ENCODE data around the gene RAPSN. TPM values are rescaled to one million over a fixed set of nuclear protein-coding genes. Genes with fewer than 3 reads are reported as not detected.

RAPSN gene
- total RNA-seq, 6 donors from 2014 or later = 0.30 to 1.1 (median 1.0) TPM; not detected in 3

- Histone ChIP-seq H3K36me3 (peaks cover 0 to 8% (median 2%) of the 10 kb centered on the region in 4 donors), H3K27ac (no peak overlapping the region), H3K9me3 (no peaks in the 10 kb centered on the region), H3K27me3 (no peaks in the 10 kb centered on the region), H3K4me1 (peaks cover 25 to 45% (median 38%) of the 10 kb centered on the region in 4 donors), H3K4me3 (no peak overlapping the region)
- TF ChIP-seq CTCF (IDR thresholded peaks at IDR 0.05) (no peak), EP300 (IDR thresholded peaks at IDR 0.05) (no peak), POLR2AphosphoS5 (IDR thresholded peaks at IDR 0.05) (no peak), POLR2A (IDR thresholded peaks at IDR 0.05) (no peak)
- DNase-seq = no peak
- ATAC-seq (ENCODE audit: low FRiP score in 2 of 2) = no peak
- WGBS, 2 donors = 73 to 75% methylated on average over 4 of the region's 4 CpGs
Observed at GRCh38 chr11:47495011-47495855, 46.3 kb upstream of the RAPSN start.

- Histone ChIP-seq H3K9me3 (no peaks in the 10 kb centered on the region), H3K4me1 (peaks cover 3 to 30% (median 15%) of the 10 kb centered on the region in 4 donors), H3K36me3 (peaks cover 16 to 35% (median 22%) of the 10 kb centered on the region in 4 donors), H3K4me3 (no peak overlapping the region), H3K27ac (peak overlapping the region; percentile 14 to 70 (median 48)), H3K27me3 (no peaks in the 10 kb centered on the region)
- no peak for ATAC-seq (ENCODE audit: low FRiP score in 2 of 2)
- no peak for TF ChIP-seq POLR2A (IDR thresholded peaks at IDR 0.05)
- TF ChIP-seq EP300 (IDR thresholded peaks at IDR 0.05) = no peak
- TF ChIP-seq POLR2AphosphoS5 (IDR thresholded peaks at IDR 0.05) = no peak
- no peak for TF ChIP-seq CTCF (IDR thresholded peaks at IDR 0.05)
- DNase-seq = no peak
- 70 to 73% methylated on average over 2 of the region's 2 CpGs for WGBS, 2 donors
Observed at GRCh38 chr11:47489395-47489755, 40.4 kb upstream of the RAPSN start.

DNA sequence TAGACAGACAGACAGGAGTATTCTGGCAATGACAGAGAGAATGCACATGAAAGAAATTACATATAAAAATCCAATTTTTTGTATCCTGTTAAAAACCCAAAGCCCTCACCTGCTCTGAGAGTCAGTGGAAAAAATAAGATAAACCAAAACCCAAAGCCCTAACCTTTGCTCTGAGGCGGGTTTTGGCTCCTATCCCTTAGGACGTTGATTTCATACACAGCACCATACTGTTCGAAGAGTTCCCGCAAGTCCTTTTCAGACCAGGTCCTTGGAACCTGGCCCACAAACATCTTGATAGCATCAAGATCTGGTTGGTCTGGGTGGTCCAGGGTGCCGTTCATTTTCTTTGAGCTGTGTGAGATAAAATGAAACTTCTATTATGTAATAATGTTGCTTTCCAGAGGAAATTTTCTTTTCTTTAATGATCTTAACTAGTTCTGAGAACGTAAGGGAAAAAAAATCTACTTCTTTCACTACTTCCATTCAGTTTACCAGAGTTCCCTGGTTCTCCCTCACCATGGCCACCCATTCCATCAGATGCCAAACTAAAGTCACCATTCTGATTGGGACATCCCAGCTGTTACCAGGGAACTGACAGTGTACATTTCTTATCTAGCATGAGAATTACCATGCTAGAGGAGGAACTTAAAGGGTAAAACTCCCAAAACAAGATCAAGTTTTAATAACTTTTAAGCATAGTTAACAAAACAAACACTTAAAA lies 39.9 kb upstream of the RAPSN start:
- WGBS, 2 donors = 54 to 71% methylated on average over 6 of the region's 6 CpGs
- TF ChIP-seq POLR2AphosphoS5 (IDR thresholded peaks at IDR 0.05) (no peak), CTCF (IDR thresholded peaks at IDR 0.05) (no peak), POLR2A (IDR thresholded peaks at IDR 0.05) (no peak), EP300 (IDR thresholded peaks at IDR 0.05) (no peak)
- DNase-seq (no peak), ATAC-seq (ENCODE audit: low FRiP score in 2 of 2) (no peak)
- Histone ChIP-seq H3K4me1 (peaks cover 3 to 32% (median 15%) of the 10 kb centered on the region in 4 donors), H3K27ac (peak overlapping the region; percentile 14 to 70 (median 48)), H3K4me3 (no peak overlapping the region), H3K36me3 (peaks cover 21 to 35% (median 27%) of the 10 kb centered on the region in 4 donors), H3K9me3 (no peaks in the 10 kb centered on the region), H3K27me3 (no peaks in the 10 kb centered on the region)

DNA sequence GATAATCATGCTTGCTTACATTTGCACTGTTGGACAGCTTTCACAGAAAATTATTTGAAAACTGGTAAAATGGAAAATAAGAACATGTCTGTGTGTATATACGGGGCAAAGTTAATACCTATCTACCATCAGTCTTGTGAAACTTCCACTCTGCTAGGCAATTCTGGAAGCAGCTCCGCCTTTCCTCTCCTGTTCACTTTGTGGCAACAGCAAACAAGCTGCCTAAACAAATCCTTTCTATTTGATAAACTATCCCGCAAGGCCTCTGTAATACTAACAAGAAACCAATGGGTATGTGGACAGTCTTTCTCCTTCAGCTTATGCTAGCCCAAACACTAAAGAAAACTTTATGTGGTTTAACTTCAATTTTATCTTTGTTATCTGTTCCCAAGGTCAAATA lies 39.2 kb upstream of the RAPSN start:
- H3K9me3 ChIP-seq = no peaks in the 10 kb centered on the region
- no peak for TF ChIP-seq CTCF (IDR thresholded peaks at IDR 0.05)
- TF ChIP-seq POLR2A (IDR thresholded peaks at IDR 0.05) = no peak
- no peak for TF ChIP-seq EP300 (IDR thresholded peaks at IDR 0.05)
- TF ChIP-seq POLR2AphosphoS5 (IDR thresholded peaks at IDR 0.05) = no peak
- H3K4me1 ChIP-seq = peaks cover 3 to 32% (median 15%) of the 10 kb centered on the region in 4 donors
- ATAC-seq (ENCODE audit: low FRiP score in 2 of 2) = no peak
- no peak overlapping the region for H3K4me3 ChIP-seq
- 30 to 37% methylated on average over 3 of the region's 3 CpGs for WGBS, 2 donors
- peak overlapping the region; percentile 14 to 70 (median 48) for H3K27ac ChIP-seq
- H3K36me3 ChIP-seq = peaks cover 27 to 42% (median 34%) of the 10 kb centered on the region in 4 donors
- H3K27me3 ChIP-seq = no peaks in the 10 kb centered on the region
- DNase-seq = peak in 1 of 2 donors; percentile 53

All from upper lobe of left lung (tissue), 6 donors.